AG04450 (cell line): Measurements from ENCODE around the gene SLC39A9. TPM values are rescaled to one million over a fixed set of nuclear protein-coding genes. Genes with fewer than 3 reads are reported as not detected.

ENCODE experiments used
- CTCF ChIA-PET: fragments of 300-600, 350-600 bp; formaldehyde crosslinking; extraction: SDS; loops from one replicate; lab custom pipeline; 2022; ENCODE audit warnings: antibody characterized with exemption, inconsistent platforms; lab: Charles Lee
- POLR2A ChIA-PET: fragments of 350-600 bp; formaldehyde crosslinking; extraction: SDS; loops from one replicate; lab custom pipeline; 2021; ENCODE audit warnings: antibody characterized with exemption, inconsistent platforms; lab: Yijun Ruan, JAX
- DNase-seq: peaks from one replicate; pipeline ENCODE4 v3.0.0-alpha.2; 2011; ENCODE audit warnings: low read depth, low spot score
- H3K27ac ChIP-seq: one replicate; pipeline ENCODE4 v1.5.1; 2012; ENCODE audit warnings: low read depth, low read length, control low read depth
- H3K27me3 ChIP-seq: one replicate; pipeline ENCODE4 v1.6.0; 2012; ENCODE audit warnings: low read length; ENCODE audit not compliant: control insufficient read depth, insufficient read depth
- H3K4me3 ChIP-seq: 2 replicates; pipeline ENCODE4 v1.5.1; 2011; ENCODE audit warnings: mild to moderate bottlenecking, low read depth, low read length, control low read depth
- H3K9me3 ChIP-seq: 2 replicates; pipeline ENCODE4 v1.5.1; 2012; ENCODE audit warnings: low read length; ENCODE audit not compliant: control insufficient read depth, insufficient read depth
- polyA plus RNA-seq: library from polyadenylated mRNA; depleted of rRNA; stranded (reverse); fragments of >200 nt; gene quantifications from 2 replicates; pipeline ENCODE4 v1.2.3, GENCODE V29; 2011
- TF ChIP-seq, protein P1 (sequence below): IDR thresholded peaks from 2 replicates; pipeline ENCODE4 v1.5.1; 2011; ENCODE audit warnings: low read depth, low read length, control low read depth, inconsistent platforms

Gene SLC39A9
- polyA plus RNA-seq, 1 experiment: 82.2 TPM

- H3K9me3 ChIP-seq: no peaks in the 10 kb centered on the region
- TF ChIP-seq, protein P1, sequence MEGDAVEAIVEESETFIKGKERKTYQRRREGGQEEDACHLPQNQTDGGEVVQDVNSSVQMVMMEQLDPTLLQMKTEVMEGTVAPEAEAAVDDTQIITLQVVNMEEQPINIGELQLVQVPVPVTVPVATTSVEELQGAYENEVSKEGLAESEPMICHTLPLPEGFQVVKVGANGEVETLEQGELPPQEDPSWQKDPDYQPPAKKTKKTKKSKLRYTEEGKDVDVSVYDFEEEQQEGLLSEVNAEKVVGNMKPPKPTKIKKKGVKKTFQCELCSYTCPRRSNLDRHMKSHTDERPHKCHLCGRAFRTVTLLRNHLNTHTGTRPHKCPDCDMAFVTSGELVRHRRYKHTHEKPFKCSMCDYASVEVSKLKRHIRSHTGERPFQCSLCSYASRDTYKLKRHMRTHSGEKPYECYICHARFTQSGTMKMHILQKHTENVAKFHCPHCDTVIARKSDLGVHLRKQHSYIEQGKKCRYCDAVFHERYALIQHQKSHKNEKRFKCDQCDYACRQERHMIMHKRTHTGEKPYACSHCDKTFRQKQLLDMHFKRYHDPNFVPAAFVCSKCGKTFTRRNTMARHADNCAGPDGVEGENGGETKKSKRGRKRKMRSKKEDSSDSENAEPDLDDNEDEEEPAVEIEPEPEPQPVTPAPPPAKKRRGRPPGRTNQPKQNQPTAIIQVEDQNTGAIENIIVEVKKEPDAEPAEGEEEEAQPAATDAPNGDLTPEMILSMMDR: no peak
- no peaks in the 10 kb centered on the region for H3K27me3 ChIP-seq
- CTCF ChIA-PET: interaction anchor here (2.2 kb wide), 1 partner anchor 30 kb away, joined by 6 read pairs; no protein-coding TSS in a partner anchor
- H3K27ac ChIP-seq: no peak overlapping the region
- no peak overlapping the region for H3K4me3 ChIP-seq
- POLR2A ChIA-PET: no interaction called here
- DNase-seq: no peak
These were observed 31.2 kb downstream of the SLC39A9 start for GRCh38 chr14:69429643-69430042.

DNA sequence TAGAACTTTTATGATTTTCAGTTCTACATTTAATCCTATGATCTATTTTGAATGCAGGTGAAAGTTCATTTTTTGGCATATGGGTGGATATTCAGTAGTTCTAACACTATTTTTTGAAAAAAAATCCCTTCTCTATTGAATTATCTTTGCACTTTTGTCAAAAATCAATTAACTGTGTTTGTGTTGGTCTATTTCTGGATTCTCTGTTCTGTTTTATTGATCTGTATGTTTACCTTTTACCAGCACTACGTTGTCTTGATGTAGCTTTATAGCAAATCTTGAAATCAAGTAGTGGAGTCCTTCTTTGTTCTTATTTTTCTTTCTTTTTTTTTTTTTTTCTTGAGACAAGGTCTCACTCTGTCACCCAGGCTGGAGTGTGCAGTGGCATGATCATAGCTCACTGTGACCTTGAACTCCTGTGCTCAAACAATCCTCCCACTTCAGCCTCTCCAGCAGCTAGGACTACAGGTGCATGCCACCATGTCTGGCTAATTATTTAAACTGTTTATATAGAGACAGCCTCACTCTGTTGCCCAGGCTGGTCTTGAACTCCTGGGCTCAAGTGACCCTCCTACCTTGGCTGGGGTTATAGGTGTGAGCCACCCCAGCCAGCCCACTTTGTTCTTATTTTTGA lies 31.9 kb downstream of the SLC39A9 start:
- ChIA-PET POLR2A (no interaction called here), CTCF (interaction anchor here (2.2 kb wide), 1 partner anchor 30 kb away, joined by 6 read pairs; no protein-coding TSS in a partner anchor)
- DNase-seq: no peak
- no peak overlapping the region for H3K4me3 ChIP-seq
- H3K27me3 ChIP-seq: no peaks in the 10 kb centered on the region
- TF ChIP-seq, protein P1: no peak
- H3K27ac ChIP-seq: no peak overlapping the region
- no peaks in the 10 kb centered on the region for H3K9me3 ChIP-seq

- ChIA-PET CTCF (no interaction called here), POLR2A (no interaction called here)
- H3K27ac ChIP-seq: no peak overlapping the region
- no peak overlapping the region for H3K4me3 ChIP-seq
- no peaks in the 10 kb centered on the region for H3K27me3 ChIP-seq
- TF ChIP-seq, protein P1: no peak
- H3K9me3 ChIP-seq: no peaks in the 10 kb centered on the region
- DNase-seq: no peak
These were observed 33.9 kb downstream of the SLC39A9 start for GRCh38 chr14:69432364-69432763.

GRCh38 chr14:69439521-69440270 lies 41.2 kb downstream of the SLC39A9 start:
- ChIA-PET CTCF (interaction anchor here (0.8 kb wide), 1 partner anchor 310 kb away, joined by 3 read pairs; no protein-coding TSS in a partner anchor), POLR2A (no interaction called here)
- DNase-seq: no peak
- Histone ChIP-seq H3K9me3 (no peaks in the 10 kb centered on the region), H3K27me3 (no peaks in the 10 kb centered on the region), H3K27ac (no peak overlapping the region), H3K4me3 (no peak overlapping the region)
- TF ChIP-seq, protein P1: no peak

DNA sequence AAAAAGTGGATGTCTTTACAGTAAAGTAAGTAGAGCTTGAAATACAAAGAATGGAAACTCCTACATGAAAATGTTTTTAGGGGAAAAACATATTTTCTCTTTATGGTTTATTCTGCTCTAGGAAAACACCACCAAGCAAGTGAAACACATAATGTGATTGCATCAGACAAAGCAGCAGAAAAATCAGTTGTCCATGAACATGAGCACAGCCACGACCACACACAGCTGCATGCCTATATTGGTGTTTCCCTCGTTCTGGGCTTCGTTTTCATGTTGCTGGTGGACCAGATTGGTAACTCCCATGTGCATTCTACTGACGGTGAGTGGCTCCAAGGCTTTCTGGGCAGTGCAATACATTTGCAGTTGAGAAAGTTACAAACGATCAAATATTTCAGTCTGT lies 43.5 kb downstream of the SLC39A9 start:
- TF ChIP-seq, protein P1: no peak
- POLR2A ChIA-PET: no interaction called here
- no peak for DNase-seq
- Histone ChIP-seq H3K9me3 (no peaks in the 10 kb centered on the region), H3K27me3 (no peaks in the 10 kb centered on the region), H3K27ac (no peak overlapping the region), H3K4me3 (no peak overlapping the region)
- CTCF ChIA-PET: interaction anchor here (0.8 to 2.1 kb wide), 3 partner anchors 18 to 199 kb away, joined by 3 to 6 read pairs (median 4); no protein-coding TSS in a partner anchor
